ENCODE measurements around the gene PPP1R37. TPM values are rescaled to one million over a fixed set of nuclear protein-coding genes. Genes with fewer than 3 reads are reported as not detected.

Gene PPP1R37
- polyA plus RNA-seq, 1 experiment = 16.1 TPM

DNA sequence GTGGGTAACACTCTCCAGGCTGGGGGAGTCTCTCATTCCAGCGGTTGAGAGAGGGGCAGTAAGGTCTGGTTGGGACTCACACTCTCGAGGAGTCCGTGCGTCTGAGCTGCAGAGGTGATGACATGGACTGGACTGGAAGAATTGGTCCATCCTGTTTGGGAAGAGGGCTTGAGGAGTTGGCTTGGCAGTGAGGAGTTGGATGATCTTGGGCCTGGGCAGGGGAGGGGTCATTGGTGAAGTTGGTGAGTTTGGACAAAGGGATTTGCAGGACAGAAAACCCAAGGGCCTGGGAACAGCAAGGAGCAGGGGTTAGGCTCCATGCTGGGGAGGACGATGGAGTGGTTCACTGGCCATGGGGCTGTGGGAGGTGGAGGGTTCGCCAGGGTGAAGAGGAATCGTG lies 3.7 kb downstream of the PPP1R37 start:
- TF ChIP-seq, protein P1, sequence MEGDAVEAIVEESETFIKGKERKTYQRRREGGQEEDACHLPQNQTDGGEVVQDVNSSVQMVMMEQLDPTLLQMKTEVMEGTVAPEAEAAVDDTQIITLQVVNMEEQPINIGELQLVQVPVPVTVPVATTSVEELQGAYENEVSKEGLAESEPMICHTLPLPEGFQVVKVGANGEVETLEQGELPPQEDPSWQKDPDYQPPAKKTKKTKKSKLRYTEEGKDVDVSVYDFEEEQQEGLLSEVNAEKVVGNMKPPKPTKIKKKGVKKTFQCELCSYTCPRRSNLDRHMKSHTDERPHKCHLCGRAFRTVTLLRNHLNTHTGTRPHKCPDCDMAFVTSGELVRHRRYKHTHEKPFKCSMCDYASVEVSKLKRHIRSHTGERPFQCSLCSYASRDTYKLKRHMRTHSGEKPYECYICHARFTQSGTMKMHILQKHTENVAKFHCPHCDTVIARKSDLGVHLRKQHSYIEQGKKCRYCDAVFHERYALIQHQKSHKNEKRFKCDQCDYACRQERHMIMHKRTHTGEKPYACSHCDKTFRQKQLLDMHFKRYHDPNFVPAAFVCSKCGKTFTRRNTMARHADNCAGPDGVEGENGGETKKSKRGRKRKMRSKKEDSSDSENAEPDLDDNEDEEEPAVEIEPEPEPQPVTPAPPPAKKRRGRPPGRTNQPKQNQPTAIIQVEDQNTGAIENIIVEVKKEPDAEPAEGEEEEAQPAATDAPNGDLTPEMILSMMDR (IDR thresholded peaks at IDR 0.05; ENCODE audit: insufficient read depth, low read depth, low read length) = no peak
- Histone ChIP-seq H3K4me3 (ENCODE audit: low read depth, low read length) (no peak overlapping the region), H3K27me3 (ENCODE audit: control insufficient read depth, insufficient read depth, low read length) (no peaks in the 10 kb centered on the region), H3K36me3 (ENCODE audit: control insufficient read depth, insufficient read depth, low read length) (no peaks in the 10 kb centered on the region)
- CTCF ChIA-PET = no interaction called here
- POLR2A ChIA-PET = no interaction called here
- no peak for DNase-seq (ENCODE audit: low read depth)

DNA sequence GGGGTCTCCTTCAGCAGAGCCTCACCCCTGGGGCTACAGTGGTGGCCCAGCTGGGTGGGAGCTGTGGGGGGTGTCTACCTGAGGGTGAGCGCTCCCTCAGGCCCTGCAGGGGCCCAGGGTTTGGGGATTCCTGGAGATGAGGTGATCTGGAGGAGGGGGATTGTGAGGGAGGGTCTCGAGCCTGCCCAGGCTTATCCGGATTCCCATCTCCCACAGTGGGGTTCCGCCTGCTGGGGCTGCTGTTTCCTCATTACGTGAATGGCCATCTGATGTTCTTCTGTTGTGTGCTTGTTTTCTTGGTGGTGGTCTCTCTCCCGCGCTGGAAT lies 4.4 kb downstream of the PPP1R37 start:
- no peak for DNase-seq (ENCODE audit: low read depth)
- TF ChIP-seq, protein P1 (IDR thresholded peaks at IDR 0.05; ENCODE audit: insufficient read depth, low read depth, low read length) = no peak
- no peaks in the 10 kb centered on the region for H3K36me3 ChIP-seq (ENCODE audit: control insufficient read depth, insufficient read depth, low read length)
- CTCF ChIA-PET = interaction anchor here (0.7 to 2.4 kb wide), 4 partner anchors 9 to 82 kb away, joined by 3 to 8 read pairs (median 4); no protein-coding TSS in a partner anchor
- H3K27me3 ChIP-seq (ENCODE audit: control insufficient read depth, insufficient read depth, low read length) = no peaks in the 10 kb centered on the region
- POLR2A ChIA-PET = no interaction called here
- no peak overlapping the region for H3K4me3 ChIP-seq (ENCODE audit: low read depth, low read length)

DNA sequence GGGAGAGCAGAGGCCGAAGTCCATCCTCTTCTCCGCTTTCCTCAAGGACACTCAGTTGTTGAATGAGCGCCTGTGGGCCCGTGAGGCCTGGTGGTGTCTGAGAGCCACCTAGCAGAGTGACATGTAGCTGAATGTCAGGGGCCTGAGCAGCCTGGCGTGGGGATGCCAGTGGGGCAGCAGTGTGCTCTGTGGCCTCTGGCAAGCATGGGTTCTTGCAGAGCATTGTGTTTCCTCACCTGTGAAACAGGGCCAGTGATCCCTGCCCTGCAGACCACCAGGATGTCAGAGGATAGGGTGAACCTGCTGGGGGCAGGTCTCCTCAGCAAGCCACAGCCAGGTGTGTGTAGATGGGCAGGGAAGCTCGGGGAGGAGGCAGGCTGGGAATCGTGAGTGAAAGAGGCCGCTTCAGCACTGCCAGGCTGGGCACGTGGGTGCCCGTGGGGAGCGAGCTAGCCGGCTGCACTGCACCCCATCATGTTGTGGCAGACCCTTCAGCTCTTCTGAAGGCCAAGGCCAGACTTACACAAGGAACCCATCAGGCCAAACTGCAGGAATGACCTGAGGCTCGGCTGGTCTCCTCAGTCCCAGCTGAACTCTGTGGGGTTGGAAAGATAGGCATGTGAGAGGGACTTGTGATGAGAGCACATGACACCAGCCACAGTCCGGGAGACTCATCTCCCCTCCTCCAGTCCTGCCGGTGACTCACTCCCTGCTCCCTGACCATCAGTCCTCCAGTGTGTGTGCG lies 5.0 kb downstream of the PPP1R37 start:
- DNase-seq (ENCODE audit: low read depth) = peak; percentile 78
- H3K4me3 ChIP-seq (ENCODE audit: low read depth, low read length) = no peak overlapping the region
- ChIA-PET POLR2A (no interaction called here), CTCF (interaction anchor here (0.7 to 2.4 kb wide), 5 partner anchors 10 to 81 kb away, joined by 3 to 8 read pairs (median 4); no protein-coding TSS in a partner anchor)
- H3K27me3 ChIP-seq (ENCODE audit: control insufficient read depth, insufficient read depth, low read length) = no peaks in the 10 kb centered on the region
- no peaks in the 10 kb centered on the region for H3K36me3 ChIP-seq (ENCODE audit: control insufficient read depth, insufficient read depth, low read length)
- TF ChIP-seq, protein P1 (IDR thresholded peaks at IDR 0.05; ENCODE audit: insufficient read depth, low read depth, low read length) = no peak

DNA sequence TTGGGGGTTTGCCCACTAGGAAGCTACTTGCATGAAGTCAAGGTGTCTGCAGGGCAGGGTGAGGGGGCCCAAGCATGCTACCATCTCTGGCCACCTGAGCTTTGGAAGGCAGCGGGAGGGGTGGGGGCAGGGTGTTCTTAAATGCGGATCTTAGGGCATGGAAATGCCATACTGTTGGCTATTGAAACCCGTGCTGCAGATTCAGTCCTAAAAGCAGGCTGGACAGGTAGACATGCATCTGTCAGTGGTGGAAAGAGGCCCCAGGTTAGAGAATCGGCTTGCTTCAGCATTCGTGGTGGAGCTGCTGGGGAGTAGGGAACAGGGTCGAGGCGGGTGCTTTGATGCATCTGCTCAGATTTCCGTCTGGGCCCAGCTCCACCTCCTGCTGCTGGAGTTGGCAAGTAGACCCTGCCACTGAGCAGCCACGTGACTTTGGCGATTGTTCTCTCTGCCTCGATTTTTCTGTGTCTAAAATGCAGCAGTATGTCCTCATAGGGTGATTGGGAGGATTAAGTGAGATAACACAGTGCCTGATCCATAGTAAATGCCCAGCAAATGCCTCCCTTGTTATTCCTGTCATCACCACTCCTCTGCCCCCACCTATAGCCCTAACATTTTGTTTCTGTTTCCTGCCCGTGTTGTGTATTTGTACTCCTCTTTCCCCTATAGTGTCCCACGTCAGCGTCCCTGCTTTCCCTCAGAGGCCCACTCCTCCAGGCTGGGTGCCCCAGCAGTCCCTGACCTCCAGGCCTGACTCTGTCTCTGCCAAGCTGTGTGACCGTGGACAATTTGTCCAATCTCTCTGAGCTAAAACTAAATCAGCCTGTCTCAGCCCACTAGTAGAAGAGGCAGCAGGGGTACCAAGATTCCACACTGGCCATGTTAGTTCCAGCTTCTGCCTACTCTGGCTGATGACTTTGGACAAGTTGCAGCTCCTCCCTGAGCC lies 5.8 kb downstream of the PPP1R37 start:
- ChIA-PET CTCF (interaction anchor here (0.6 to 2.4 kb wide), 5 partner anchors 11 to 235 kb away, joined by 3 to 8 read pairs (median 4); no protein-coding TSS in a partner anchor), POLR2A (no interaction called here)
- Histone ChIP-seq H3K27me3 (ENCODE audit: control insufficient read depth, insufficient read depth, low read length) (no peaks in the 10 kb centered on the region), H3K36me3 (ENCODE audit: control insufficient read depth, insufficient read depth, low read length) (no peaks in the 10 kb centered on the region), H3K4me3 (ENCODE audit: low read depth, low read length) (no peak overlapping the region)
- TF ChIP-seq, protein P1 (IDR thresholded peaks at IDR 0.05; ENCODE audit: insufficient read depth, low read depth, low read length) = no peak
- DNase-seq (ENCODE audit: low read depth) = no peak

Data from BJ (cell line).